H9 (cell line): ENCODE data around the gene FAF1. TPM values are rescaled to one million over a fixed set of nuclear protein-coding genes. Genes with fewer than 3 reads are reported as not detected.

Experiments
- DNase-seq: peaks from one replicate; pipeline ENCODE4 v3.0.0-alpha.2; 2017
- H2AFZ ChIP-seq: one replicate; pipeline ENCODE4 v1.6.1; 2013; ENCODE audit warnings: mild to moderate bottlenecking, low read length, control low read depth, moderate library complexity
- H2AK5ac ChIP-seq: 2 replicates; pipeline ENCODE4 v1.6.1; 2013; ENCODE audit warnings: low read length, control low read depth, mixed read lengths; ENCODE audit not compliant: insufficient read length
- H2BK120ac ChIP-seq: one replicate; pipeline ENCODE4 v1.6.1; 2013; ENCODE audit warnings: low read depth, mild to moderate bottlenecking, low read length, control low read depth, inconsistent platforms; ENCODE audit not compliant: poor library complexity, severe bottlenecking
- H2BK12ac ChIP-seq: 2 replicates; pipeline ENCODE4 v1.6.1; 2013; ENCODE audit warnings: low read length, control low read depth, mixed read lengths, low read depth; ENCODE audit not compliant: insufficient read length
- H2BK15ac ChIP-seq: 2 replicates; pipeline ENCODE4 v1.6.1; 2013; ENCODE audit warnings: low read depth, low read length, control low read depth
- H2BK20ac ChIP-seq: one replicate; pipeline ENCODE4 v1.6.1; 2013; ENCODE audit warnings: low read depth, mild to moderate bottlenecking, low read length, control low read depth, inconsistent platforms; ENCODE audit not compliant: poor library complexity, severe bottlenecking
- H2BK5ac ChIP-seq: 2 replicates; pipeline ENCODE4 v1.6.1; 2013; ENCODE audit warnings: low read length, control low read depth, mixed read lengths; ENCODE audit not compliant: insufficient read length
- H3K14ac ChIP-seq: 2 replicates; pipeline ENCODE4 v1.6.1; 2013; ENCODE audit warnings: low read length, control low read depth; ENCODE audit not compliant: insufficient read depth
- H3K18ac ChIP-seq: 2 replicates; pipeline ENCODE4 v1.6.1; 2013; ENCODE audit warnings: low read depth, mild to moderate bottlenecking, mixed read lengths, low read length, control low read depth; ENCODE audit not compliant: insufficient read length
- H3K23ac ChIP-seq: 2 replicates; pipeline ENCODE4 v1.6.1; 2013; ENCODE audit warnings: low read length, control low read depth, mixed read lengths, low read depth; ENCODE audit not compliant: insufficient read length
- H3K23me2 ChIP-seq: 2 replicates; pipeline ENCODE4 v1.6.1; 2013; ENCODE audit warnings: low read depth, mild to moderate bottlenecking, mixed read lengths, low read length, control low read depth; ENCODE audit not compliant: insufficient read length, poor library complexity, severe bottlenecking
- H3K27ac ChIP-seq: 2 replicates; pipeline ENCODE4 v1.5.1; 2013; ENCODE audit warnings: low read length, control low read depth, mixed read lengths, low read depth; ENCODE audit not compliant: insufficient read length
- H3K27me3 ChIP-seq: 2 replicates; pipeline ENCODE4 v1.6.1; 2013; ENCODE audit warnings: low read length, control low read depth, inconsistent platforms; ENCODE audit not compliant: insufficient read depth
- H3K4ac ChIP-seq: 2 replicates; pipeline ENCODE4 v1.6.1; 2013; ENCODE audit warnings: low read depth, mild to moderate bottlenecking, control low read depth, inconsistent platforms, low read length, moderate library complexity
- H3K4me1 ChIP-seq: 2 replicates; pipeline ENCODE4 v1.6.1; 2013; ENCODE audit warnings: low read length, control low read depth, inconsistent platforms; ENCODE audit not compliant: insufficient read depth
- H3K4me2 ChIP-seq: 2 replicates; pipeline ENCODE4 v1.6.1; 2013; ENCODE audit warnings: low read length, control low read depth, mixed read lengths; ENCODE audit not compliant: insufficient read length, insufficient read depth
- H3K56ac ChIP-seq: 2 replicates; pipeline ENCODE4 v1.6.1; 2013; ENCODE audit warnings: low read depth, mild to moderate bottlenecking, mixed read lengths, low read length, control low read depth; ENCODE audit not compliant: insufficient read length
- H3K79me1 ChIP-seq: 2 replicates; pipeline ENCODE4 v1.6.1; 2013; ENCODE audit warnings: low read depth, mild to moderate bottlenecking, moderate library complexity, low read length, control low read depth, inconsistent platforms; ENCODE audit not compliant: insufficient read depth, poor library complexity, severe bottlenecking
- H3K79me2 ChIP-seq: 2 replicates; pipeline ENCODE4 v1.6.1; 2013; ENCODE audit warnings: low read length, control low read depth, inconsistent platforms; ENCODE audit not compliant: insufficient read depth
- H3K9ac ChIP-seq: 2 replicates; pipeline ENCODE4 v1.6.1; 2013; ENCODE audit warnings: low read length, control low read depth, mixed read lengths; ENCODE audit not compliant: insufficient read length; ENCODE audit errors: extremely low read depth
- H3K9me3 ChIP-seq: one replicate; pipeline ENCODE4 v1.6.1; 2013; ENCODE audit warnings: low read depth, low read length, inconsistent platforms; ENCODE audit not compliant: control insufficient read depth
- H3T11ph ChIP-seq: one replicate; pipeline ENCODE4 v1.6.1; 2013; ENCODE audit warnings: mild to moderate bottlenecking, low read length, control low read depth, inconsistent platforms
- H4K20me1 ChIP-seq: one replicate; pipeline ENCODE4 v1.6.1; 2013; ENCODE audit not compliant: control insufficient read depth, insufficient read length, insufficient read depth
- H4K5ac ChIP-seq: 2 replicates; pipeline ENCODE4 v1.6.1; 2013; ENCODE audit warnings: low read depth, mild to moderate bottlenecking, mixed read lengths, low read length, control low read depth; ENCODE audit not compliant: insufficient read length
- H4K8ac ChIP-seq: replicated peaks from 2 replicates; pipeline ENCODE4 v1.6.1; 2013; ENCODE audit warnings: low read length, control low read depth, mixed read lengths, low read depth; ENCODE audit not compliant: insufficient read length
- H4K91ac ChIP-seq: 2 replicates; pipeline ENCODE4 v1.6.1; 2013; ENCODE audit warnings: low read depth, mild to moderate bottlenecking, moderate library complexity, mixed read lengths, low read length, control low read depth; ENCODE audit not compliant: insufficient read length
- H3K27ac Mint-ChIP-seq, 3 experiments: 2 replicates in 2 of 3; 3 replicates in 1 of 3; pipeline ENCODE4 v1.8.0; 2020 to 2021; ENCODE audit warnings: mixed read lengths in 3 of 3, mild to moderate bottlenecking in 1 of 3, moderate library complexity in 1 of 3
- H3K27me3 Mint-ChIP-seq: 2 replicates; pipeline ENCODE4 v1.8.0; 2021; ENCODE audit warnings: low read depth, mild to moderate bottlenecking, moderate library complexity, mixed read lengths
- H3K36me3 Mint-ChIP-seq, 3 experiments: 2 replicates in 2 of 3; 3 replicates in 1 of 3; pipeline ENCODE4 v1.8.0; 2020 to 2021; ENCODE audit warnings: low read depth in 3 of 3, mixed read lengths in 3 of 3; ENCODE audit not compliant: insufficient read depth in 1 of 3
- H3K4me1 Mint-ChIP-seq, 2 experiments: 2 replicates each; pipeline ENCODE4 v1.8.0; 2020; ENCODE audit warnings: mixed read lengths in 2 of 2
- H3K4me3 Mint-ChIP-seq, 2 experiments: 2 replicates in 1 of 2; 3 replicates in 1 of 2; pipeline ENCODE4 v1.8.0; 2020 to 2021; ENCODE audit warnings: mild to moderate bottlenecking in 2 of 2, mixed read lengths in 2 of 2, moderate library complexity in 1 of 2
- H3K9me3 Mint-ChIP-seq, 2 experiments: 2 replicates in 1 of 2; 3 replicates in 1 of 2; pipeline ENCODE4 v1.8.0; 2020; ENCODE audit warnings: mild to moderate bottlenecking in 2 of 2, mixed read lengths in 2 of 2, moderate library complexity in 1 of 2
- CTCF ChIP-seq: fragments of 200-600 bp; sonication (generic); conservative IDR thresholded peaks from 3 replicates; pipeline ENCODE4 v1.8.0; 2021; ENCODE audit warnings: antibody characterized with exemption, mild to moderate bottlenecking
- WGBS: extraction: QIAGEN DNeasy Blood & Tissue Kit; methylation state at CpG from one replicate; pipeline ENCODE4 v1.1.7; 2013; ENCODE audit warnings: missing lambda C conversion rate, low lambda C conversion rate, mixed read lengths; ENCODE audit not compliant: insufficient read length; ENCODE audit errors: extremely low coverage; 5-methylcytosine and 5-hydroxymethylcytosine counted together
- total RNA-seq: library from RNA; stranded (reverse); gene quantifications from 2 replicates; pipeline ENCODE4 v1.2.1, GENCODE V29; 2021

FAF1 gene
- total RNA-seq, 1 experiment from 2014 or later: 60.8 TPM

- Mint-ChIP-seq H3K36me3 (peaks cover 0 to under 1% (median 0%) of the 10 kb centered on the region in 3 experiments; a peak in 2 of 7 replicates), H3K27me3 (no peaks in the 10 kb centered on the region), H3K4me3 (no peak overlapping the region), H3K4me1 (peaks cover 10 to 11% of the 10 kb centered on the region in 2 experiments), H3K27ac (no peak overlapping the region), H3K9me3 (peaks cover 0 to under 1% of the 10 kb centered on the region in 2 experiments; a peak in 1 of 5 replicates)
- no peak overlapping the region for H2BK5ac ChIP-seq
- no peaks in the 10 kb centered on the region for H3K23me2 ChIP-seq
- H3K79me1 ChIP-seq: no peaks in the 10 kb centered on the region
- no peak overlapping the region for H2BK15ac ChIP-seq
- H3K4me2 ChIP-seq: no peak overlapping the region
- no CpG with 5 or more reads among the region's 2 CpGs for WGBS
- H4K20me1 ChIP-seq: no peaks in the 10 kb centered on the region
- no peak overlapping the region for H2BK12ac ChIP-seq
- no peak overlapping the region for H2AFZ ChIP-seq
- no peak overlapping the region for H2BK20ac ChIP-seq
- H3K27me3 ChIP-seq: no peaks in the 10 kb centered on the region
- H3K27ac ChIP-seq: no peak overlapping the region
- H3K9ac ChIP-seq: no peak overlapping the region
- no peak overlapping the region for H3K56ac ChIP-seq
- no peak overlapping the region for H3T11ph ChIP-seq
- no peak for TF ChIP-seq CTCF
- H3K4ac ChIP-seq: no peak overlapping the region
- DNase-seq: no peak
- no peak overlapping the region for H3K23ac ChIP-seq
- H2AK5ac ChIP-seq: no peak overlapping the region
- H4K5ac ChIP-seq: no peak overlapping the region
- H3K4me1 ChIP-seq: peaks cover 6% of the 10 kb centered on the region; the same call in 1 of the 2 replicates
- no peak overlapping the region for H2BK120ac ChIP-seq
- H4K8ac ChIP-seq: no peak overlapping the region
- no peak overlapping the region for H4K91ac ChIP-seq
- H3K18ac ChIP-seq: no peak overlapping the region
- H3K9me3 ChIP-seq: no peaks in the 10 kb centered on the region
- no peaks in the 10 kb centered on the region for H3K79me2 ChIP-seq
- H3K14ac ChIP-seq: no peak overlapping the region
Measured at GRCh38 chr1:50615036-50615750, 344.9 kb downstream of the FAF1 start.
